ENCODE measurements around the gene VPS13C.

VPS13C gene

GRCh38 chr15:61851955-61852354 lies 208.3 kb downstream of the VPS13C start:
- Mint-ChIP-seq H3K4me3 (no peak overlapping the region), H3K27ac (no peak overlapping the region), H3K36me3 (peaks cover 3% of the 10 kb centered on the region), H3K9me3 (ENCODE audit: low read depth) (no peaks in the 10 kb centered on the region), H3K4me1 (ENCODE audit: low read depth) (no peaks in the 10 kb centered on the region), H3K27me3 (no peaks in the 10 kb centered on the region)

- H3K36me3 Mint-ChIP-seq: peaks cover 2% of the 10 kb centered on the region
- H3K27ac Mint-ChIP-seq: no peak overlapping the region
- H3K9me3 Mint-ChIP-seq (ENCODE audit: low read depth): no peaks in the 10 kb centered on the region
- no peak overlapping the region for H3K4me3 Mint-ChIP-seq
- no peaks in the 10 kb centered on the region for H3K4me1 Mint-ChIP-seq (ENCODE audit: low read depth)
- H3K27me3 Mint-ChIP-seq: no peaks in the 10 kb centered on the region
Observed at GRCh38 chr15:61849447-61849846, 210.8 kb downstream of the VPS13C start.

DNA sequence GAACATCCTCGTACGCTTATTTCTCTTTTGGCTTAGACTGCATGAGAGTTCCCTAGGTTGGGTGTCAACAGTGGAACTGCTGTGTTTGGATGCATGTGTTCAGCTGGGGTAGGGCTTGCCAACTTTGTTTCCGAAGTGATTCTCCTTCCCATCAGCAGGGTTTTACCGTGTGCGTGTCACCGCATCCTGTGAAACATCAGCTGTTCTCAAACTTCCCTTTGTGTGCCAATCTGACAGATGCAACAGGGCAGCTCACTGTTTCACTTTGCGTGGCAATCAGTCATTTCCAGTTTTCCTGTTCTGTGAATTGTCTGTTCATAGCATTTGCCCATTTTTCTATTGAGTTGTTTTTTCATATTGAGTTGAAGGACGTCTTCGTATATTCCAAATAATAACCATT lies 218.8 kb downstream of the VPS13C start:
- Mint-ChIP-seq H3K4me3 (no peak overlapping the region), H3K36me3 (no peaks in the 10 kb centered on the region), H3K4me1 (ENCODE audit: low read depth) (no peaks in the 10 kb centered on the region), H3K9me3 (ENCODE audit: low read depth) (no peaks in the 10 kb centered on the region), H3K27ac (no peak overlapping the region), H3K27me3 (peaks cover 18% of the 10 kb centered on the region)

- Mint-ChIP-seq H3K27ac (no peak overlapping the region), H3K4me1 (ENCODE audit: low read depth) (no peaks in the 10 kb centered on the region), H3K36me3 (no peaks in the 10 kb centered on the region), H3K9me3 (ENCODE audit: low read depth) (no peaks in the 10 kb centered on the region), H3K27me3 (peaks cover 18% of the 10 kb centered on the region), H3K4me3 (no peak overlapping the region)
Observed at GRCh38 chr15:61840090-61840489, 220.2 kb downstream of the VPS13C start.

- Mint-ChIP-seq H3K36me3 (no peaks in the 10 kb centered on the region), H3K27ac (no peak overlapping the region), H3K27me3 (peaks cover 18% of the 10 kb centered on the region), H3K4me1 (ENCODE audit: low read depth) (no peaks in the 10 kb centered on the region), H3K9me3 (ENCODE audit: low read depth) (no peaks in the 10 kb centered on the region), H3K4me3 (no peak overlapping the region)
Observed at GRCh38 chr15:61839546-61839945, 220.7 kb downstream of the VPS13C start.

DNA sequence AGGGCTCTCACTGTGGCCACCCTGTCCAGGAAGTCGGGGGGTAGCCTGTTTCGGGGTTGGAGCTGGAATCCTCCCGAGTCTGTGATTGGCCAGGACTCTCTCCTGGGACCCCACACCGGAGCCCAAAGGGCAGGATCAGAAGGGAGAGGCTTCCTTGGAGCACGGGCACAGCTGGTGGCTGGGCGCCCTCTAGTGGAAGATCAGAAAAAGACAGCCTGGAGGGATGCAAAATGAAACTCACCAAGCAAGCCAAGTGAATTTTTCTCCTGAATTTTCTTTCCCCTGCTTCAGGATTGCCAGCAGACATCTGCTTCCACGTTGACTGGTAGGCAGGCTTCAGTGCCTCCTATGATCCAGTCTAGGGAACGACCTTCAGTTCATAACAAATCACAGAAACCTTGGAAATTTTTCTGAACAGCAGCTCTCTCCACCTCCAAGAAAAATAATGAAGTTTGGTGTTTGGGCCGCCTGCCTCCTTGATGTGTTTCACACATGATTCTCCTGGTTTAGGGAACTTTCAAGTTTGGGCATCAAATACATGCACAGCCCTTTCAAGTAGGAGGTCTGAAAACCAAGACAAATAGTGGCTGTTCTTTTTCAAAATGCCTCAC lies 224.6 kb downstream of the VPS13C start:
- Mint-ChIP-seq H3K9me3 (ENCODE audit: low read depth) (no peaks in the 10 kb centered on the region), H3K4me1 (ENCODE audit: low read depth) (peaks cover 2% of the 10 kb centered on the region), H3K27me3 (peaks cover 13% of the 10 kb centered on the region), H3K4me3 (no peak overlapping the region), H3K27ac (no peak overlapping the region), H3K36me3 (no peaks in the 10 kb centered on the region)

DNA sequence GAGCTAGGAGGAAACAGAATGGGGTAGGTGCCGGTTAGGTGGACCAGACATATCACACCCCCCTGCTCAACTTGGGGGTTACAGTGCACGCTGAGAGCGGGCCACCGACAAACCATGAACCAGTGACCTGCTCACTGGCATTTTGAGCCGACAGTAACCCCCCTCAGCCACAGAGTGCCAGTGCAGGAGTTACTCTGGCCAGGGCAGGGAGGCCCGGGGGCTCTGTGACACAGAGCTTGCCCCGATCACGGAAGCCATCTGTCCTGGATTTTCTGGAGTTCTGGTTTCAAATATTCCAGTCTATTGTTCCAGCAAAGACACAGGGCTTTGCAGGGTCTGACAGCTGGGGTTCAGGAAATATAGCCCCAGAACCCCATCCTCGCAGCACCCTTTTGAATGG lies 225.2 kb downstream of the VPS13C start:
- H3K36me3 Mint-ChIP-seq: no peaks in the 10 kb centered on the region
- peaks cover 13% of the 10 kb centered on the region for H3K27me3 Mint-ChIP-seq

DNA sequence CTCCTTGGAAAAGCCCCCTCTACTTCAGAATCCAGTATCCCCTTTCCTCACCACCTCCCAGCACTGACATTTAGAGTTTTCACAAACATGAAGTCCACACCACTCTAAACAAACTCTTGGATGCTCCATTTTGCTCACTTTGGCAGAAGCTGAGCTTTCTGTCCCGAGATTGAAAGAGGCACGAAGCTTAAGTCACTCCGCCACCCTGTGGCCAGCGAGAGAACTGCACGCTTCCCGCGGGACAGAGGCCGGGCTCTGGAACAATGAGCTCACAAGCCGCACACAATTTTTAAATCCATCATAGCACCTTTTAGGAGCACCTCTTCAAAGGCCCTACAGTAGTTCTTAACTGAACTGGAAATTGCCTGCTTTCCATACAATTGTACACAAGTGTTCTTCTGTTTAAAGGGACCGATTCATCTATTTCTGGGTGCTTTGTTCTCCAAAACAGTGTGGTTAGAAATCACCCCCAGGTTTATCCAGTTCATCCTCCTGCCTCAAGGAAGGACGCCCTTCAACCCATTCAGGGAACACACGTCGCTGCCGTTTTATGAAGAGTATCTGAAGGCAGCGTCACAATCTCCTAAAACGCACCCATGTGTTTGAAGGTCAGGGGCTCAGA lies 226.1 kb downstream of the VPS13C start:
- no peaks in the 10 kb centered on the region for H3K9me3 Mint-ChIP-seq (ENCODE audit: low read depth)
- H3K27me3 Mint-ChIP-seq: peaks cover 7% of the 10 kb centered on the region
- no peaks in the 10 kb centered on the region for H3K36me3 Mint-ChIP-seq
- no peak overlapping the region for H3K27ac Mint-ChIP-seq
- peaks cover 2% of the 10 kb centered on the region for H3K4me1 Mint-ChIP-seq (ENCODE audit: low read depth)
- H3K4me3 Mint-ChIP-seq: no peak overlapping the region

More for the DNA sequence above, 225.2 kb downstream of the VPS13C start:
- Mint-ChIP-seq H3K4me3 (no peak overlapping the region), H3K4me1 (ENCODE audit: low read depth) (peaks cover 2% of the 10 kb centered on the region), H3K9me3 (ENCODE audit: low read depth) (no peaks in the 10 kb centered on the region), H3K27ac (no peak overlapping the region)

DNA sequence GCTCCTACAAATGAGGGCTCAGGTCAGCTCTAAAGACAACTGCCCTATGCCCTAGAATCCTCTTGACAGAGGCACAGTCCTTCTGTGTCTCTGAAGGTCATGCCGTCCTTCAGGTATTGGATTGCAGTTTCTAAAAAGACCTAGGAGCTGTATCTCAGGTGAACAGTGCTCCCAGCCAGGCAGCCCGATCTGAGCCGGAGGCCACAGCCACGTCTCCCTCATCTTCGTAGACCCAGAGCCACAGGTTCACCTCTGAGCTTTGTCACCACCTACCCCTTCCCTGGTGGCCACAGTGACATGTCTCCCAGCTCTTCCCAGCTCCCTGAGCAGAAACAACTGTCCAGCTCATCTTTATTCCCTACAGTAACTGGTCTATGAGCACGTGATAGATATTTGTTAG lies 228.0 kb downstream of the VPS13C start:
- no peak overlapping the region for H3K27ac Mint-ChIP-seq
- no peaks in the 10 kb centered on the region for H3K9me3 Mint-ChIP-seq (ENCODE audit: low read depth)
- peaks cover 2% of the 10 kb centered on the region for H3K4me1 Mint-ChIP-seq (ENCODE audit: low read depth)
- no peak overlapping the region for H3K4me3 Mint-ChIP-seq
- H3K36me3 Mint-ChIP-seq: no peaks in the 10 kb centered on the region
- H3K27me3 Mint-ChIP-seq: peaks cover 7% of the 10 kb centered on the region

- H3K9me3 Mint-ChIP-seq (ENCODE audit: low read depth): no peaks in the 10 kb centered on the region
- peaks cover 2% of the 10 kb centered on the region for H3K4me1 Mint-ChIP-seq (ENCODE audit: low read depth)
- no peak overlapping the region for H3K4me3 Mint-ChIP-seq
- no peak overlapping the region for H3K27ac Mint-ChIP-seq
- H3K36me3 Mint-ChIP-seq: no peaks in the 10 kb centered on the region
- H3K27me3 Mint-ChIP-seq: peaks cover 7% of the 10 kb centered on the region
Observed at GRCh38 chr15:61831505-61831921, 228.7 kb downstream of the VPS13C start.

- Mint-ChIP-seq H3K4me1 (ENCODE audit: low read depth) (peaks cover 2% of the 10 kb centered on the region), H3K4me3 (no peak overlapping the region), H3K27ac (no peak overlapping the region), H3K36me3 (no peaks in the 10 kb centered on the region), H3K9me3 (ENCODE audit: low read depth) (no peaks in the 10 kb centered on the region), H3K27me3 (peaks cover 7% of the 10 kb centered on the region)
Observed at GRCh38 chr15:61830536-61831330, 229.5 kb downstream of the VPS13C start.

DNA sequence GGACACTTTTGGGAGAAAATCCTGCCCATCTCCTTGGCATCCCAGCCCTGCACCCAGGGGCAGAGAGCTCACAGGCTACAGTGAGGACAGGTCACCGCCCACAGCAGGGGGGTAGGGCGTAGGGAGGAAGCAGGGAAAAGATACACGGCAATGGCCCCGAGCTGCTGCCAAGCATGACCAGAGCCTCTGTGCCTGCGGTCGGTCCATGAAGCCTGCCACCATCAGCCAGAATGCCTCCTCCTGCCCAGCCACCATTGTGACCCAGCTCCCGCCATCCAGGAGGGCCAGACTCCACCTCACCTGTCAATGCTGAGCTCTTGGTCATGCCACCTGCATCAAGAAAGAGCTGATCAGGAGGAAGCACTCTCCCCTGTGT lies 230.7 kb downstream of the VPS13C start:
- no peak overlapping the region for H3K27ac Mint-ChIP-seq
- H3K36me3 Mint-ChIP-seq: no peaks in the 10 kb centered on the region
- peaks cover 9% of the 10 kb centered on the region for H3K27me3 Mint-ChIP-seq
- H3K4me3 Mint-ChIP-seq: no peak overlapping the region
- no peaks in the 10 kb centered on the region for H3K9me3 Mint-ChIP-seq (ENCODE audit: low read depth)
- H3K4me1 Mint-ChIP-seq (ENCODE audit: low read depth): peaks cover 2% of the 10 kb centered on the region

DNA sequence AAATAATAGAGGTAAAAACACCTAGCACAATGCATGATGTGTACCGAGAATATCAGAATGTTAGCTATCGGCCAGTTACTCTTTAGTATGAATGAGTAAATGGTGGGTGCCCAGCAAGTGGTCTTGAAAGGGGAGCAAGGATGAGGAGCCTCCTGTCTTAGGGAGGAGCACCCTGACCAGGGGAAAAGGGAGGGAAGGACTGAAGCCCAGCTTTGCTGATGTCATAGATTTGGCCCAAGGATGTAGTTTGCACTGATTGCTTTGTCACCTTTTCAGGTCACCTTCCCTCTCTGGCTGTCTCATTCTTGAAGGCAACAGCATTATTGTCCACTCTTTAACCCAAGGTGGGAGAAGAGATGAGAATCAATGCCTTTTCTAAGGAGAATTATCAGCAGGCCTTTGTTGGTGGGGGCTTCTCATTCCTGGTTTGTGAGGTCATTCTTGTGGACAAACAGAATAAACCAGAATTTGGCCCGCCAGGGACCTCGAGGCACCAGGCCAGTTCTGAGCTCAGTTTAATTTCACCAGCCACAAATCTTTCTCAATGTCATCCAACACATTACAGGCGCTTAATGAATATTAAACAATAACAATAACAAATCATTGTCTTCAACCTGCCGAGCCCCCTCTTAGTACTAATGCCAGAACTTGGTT lies 231.3 kb downstream of the VPS13C start:
- H3K36me3 Mint-ChIP-seq: no peaks in the 10 kb centered on the region
- H3K27me3 Mint-ChIP-seq: peaks cover 8% of the 10 kb centered on the region
- no peaks in the 10 kb centered on the region for H3K9me3 Mint-ChIP-seq (ENCODE audit: low read depth)
- H3K27ac Mint-ChIP-seq: no peak overlapping the region
- peaks cover under 1% of the 10 kb centered on the region for H3K4me1 Mint-ChIP-seq (ENCODE audit: low read depth)
- H3K4me3 Mint-ChIP-seq: no peak overlapping the region

DNA sequence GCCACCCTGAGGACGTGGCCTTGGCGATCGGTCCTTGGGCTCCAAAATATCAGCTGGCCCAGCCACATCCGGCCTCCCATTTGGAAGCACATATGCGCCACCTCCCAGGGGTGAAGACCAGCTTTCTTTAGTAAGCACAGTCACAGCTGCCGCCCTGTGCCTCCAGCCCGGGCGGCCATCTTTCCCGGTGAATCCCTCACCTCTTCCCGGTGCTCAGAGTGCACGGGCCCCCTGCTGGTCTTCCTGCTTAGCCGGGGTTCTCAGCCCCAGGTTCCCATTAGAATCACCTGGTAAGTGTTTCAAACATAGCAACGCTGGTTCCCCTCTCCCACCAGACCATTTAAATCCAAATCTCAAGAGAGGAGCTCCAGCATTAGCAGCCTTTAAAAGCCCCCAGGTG lies 232.2 kb downstream of the VPS13C start:
- Mint-ChIP-seq H3K27me3 (peaks cover 5% of the 10 kb centered on the region), H3K36me3 (no peaks in the 10 kb centered on the region), H3K4me1 (ENCODE audit: low read depth) (no peaks in the 10 kb centered on the region), H3K4me3 (no peak overlapping the region), H3K27ac (no peak overlapping the region), H3K9me3 (ENCODE audit: low read depth) (no peaks in the 10 kb centered on the region)

DNA sequence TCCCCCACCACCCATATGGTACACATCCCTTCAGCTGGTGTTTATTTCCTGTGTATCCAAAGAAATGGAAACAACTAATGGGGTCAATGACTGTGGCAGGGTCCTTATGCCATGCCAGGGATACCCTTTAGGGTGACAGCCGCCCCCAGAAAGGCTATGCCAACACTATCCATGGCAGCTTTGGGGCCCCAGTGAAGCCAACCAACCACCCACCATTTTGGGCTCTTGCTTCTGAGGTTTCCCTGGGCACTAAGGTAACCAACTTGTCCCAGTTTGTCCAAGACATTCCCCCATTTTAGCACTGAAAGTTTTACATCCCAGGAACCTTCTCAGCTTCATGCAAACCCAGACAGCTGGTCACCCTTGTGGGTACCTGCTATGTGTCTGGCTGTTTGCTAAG lies 233.1 kb downstream of the VPS13C start:
- H3K27me3 Mint-ChIP-seq: peaks cover 5% of the 10 kb centered on the region
- H3K4me3 Mint-ChIP-seq: no peak overlapping the region
- no peak overlapping the region for H3K27ac Mint-ChIP-seq
- H3K4me1 Mint-ChIP-seq (ENCODE audit: low read depth): no peaks in the 10 kb centered on the region
- no peaks in the 10 kb centered on the region for H3K36me3 Mint-ChIP-seq
- no peaks in the 10 kb centered on the region for H3K9me3 Mint-ChIP-seq (ENCODE audit: low read depth)

Measured in activated naive CD8-positive, alpha-beta T cell (primary cell).